A549 (cell line): ENCODE results near the gene APOBEC3B. TPM values are rescaled to one million over a fixed set of nuclear protein-coding genes. Genes with fewer than 3 reads are reported as not detected.

Source experiments
- ATAC-seq, 2 experiments: fragments of 200-7000 bp in 1 of 2; fragments of >200 bp in 1 of 2; cut with Nextera tagmentation in 1 of 2; cut with Tn5 transposase in 1 of 2; 3 replicates each; pipeline versions ENCODE4 v1.8.0 to v1.9.1; 2018 to 2020; ENCODE audit warnings: mild to moderate bottlenecking in 1 of 2, moderate library complexity in 1 of 2
- CTCF ChIA-PET: fragments of 300-600 bp; sonication (Branson Sonifier 250); formaldehyde crosslinking; extraction: SDS; loops from one replicate; lab custom pipeline; 2021; ENCODE audit warnings: antibody characterized with exemption, inconsistent platforms; lab: Yijun Ruan, JAX
- POLR2A ChIA-PET: fragments of 350-600 bp; formaldehyde crosslinking; extraction: SDS; loops from one replicate; lab custom pipeline; 2021; ENCODE audit warnings: antibody characterized with exemption, inconsistent platforms; lab: Yijun Ruan, JAX
- DNase-seq, 2 experiments: peaks; one replicate each; pipeline versions ENCODE4 v3.0.0 to v3.0.0-alpha.2; 2011 to 2016; ENCODE audit warnings: low read depth in 1 of 2, low spot score in 1 of 2
- FAIRE-seq: peaks from 2 replicates; lab custom pipeline; 2011; peaks lifted over from hg19 to GRCh38; lab: Jason Lieb, UNC
- H3K27ac ChIP-seq, 2 experiments: fragments of >200 bp; sonication (Bioruptor Twin); formaldehyde crosslinking; 3 replicates each; pipeline ENCODE4 v1.5.1; 2016 to 2017
- H3K4me1 ChIP-seq: fragments of >200 bp; sonication (Bioruptor Twin); formaldehyde crosslinking; 3 replicates; pipeline ENCODE4 v1.6.1; 2016
- H3K4me2 ChIP-seq: fragments of >200 bp; sonication (Bioruptor Twin); formaldehyde crosslinking; 3 replicates; pipeline ENCODE4 v1.6.1; 2016
- H3K4me3 ChIP-seq: fragments of >200 bp; sonication (Bioruptor Twin); formaldehyde crosslinking; 3 replicates; pipeline ENCODE4 v1.5.1; 2016
- H3K9me3 ChIP-seq: fragments of >200 bp; sonication (Bioruptor Twin); formaldehyde crosslinking; 3 replicates; pipeline ENCODE4 v1.6.1; 2016
- CBX2 ChIP-seq: fragments of 200-600 bp; sonication (generic); IDR thresholded peaks from 2 replicates; pipeline ENCODE4 v1.6.1; 2016; ENCODE audit warnings: low read depth, mild to moderate bottlenecking, borderline replicate concordance
- CEBPB ChIP-seq, 2 experiments: fragments of >200 bp in 1 of 2; sonication (Bioruptor Twin) in 1 of 2; formaldehyde crosslinking in 1 of 2; IDR thresholded peaks; 2 replicates each; pipeline ENCODE4 v1.6.1; 2012 to 2016
- EHF ChIP-seq: fragments of 250-450 bp; sonication (Bioruptor Pico); IDR thresholded peaks from 2 replicates; pipeline ENCODE4 v1.5.0; 2020; ENCODE audit warnings: mild to moderate bottlenecking
- ESRRA ChIP-seq: fragments of 150-350 bp; IDR thresholded peaks from 2 replicates; pipeline ENCODE4 v1.6.1; 2014; ENCODE audit warnings: mild to moderate bottlenecking, low read length, borderline replicate concordance
- HES2 ChIP-seq: fragments of >200 bp; sonication (Bioruptor Twin); formaldehyde crosslinking; IDR thresholded peaks from 2 replicates; pipeline ENCODE4 v1.6.1; 2016
- KDM1A ChIP-seq: fragments of 200-600 bp; sonication (generic); IDR thresholded peaks from 2 replicates; pipeline ENCODE4 v1.6.1; 2016; ENCODE audit warnings: low read depth, mild to moderate bottlenecking
- MAZ ChIP-seq: fragments of 150-350 bp; IDR thresholded peaks from 2 replicates; pipeline ENCODE4 v1.6.1; 2014; ENCODE audit warnings: antibody characterized with exemption, low read depth, low read length, borderline replicate concordance
- MYC ChIP-seq: IDR thresholded peaks from 2 replicates; pipeline ENCODE4 v1.6.1; 2012; ENCODE audit warnings: mild to moderate bottlenecking, inconsistent platforms, low read length, improper control_type of control experiment, borderline replicate concordance
- NR3C1 ChIP-seq: fragments of >200 bp; sonication (Bioruptor Twin); formaldehyde crosslinking; IDR thresholded peaks from 3 replicates; pipeline ENCODE4 v1.6.1; 2017
- PBX3 ChIP-seq: IDR thresholded peaks from 2 replicates; pipeline ENCODE4 v1.6.1; 2012
- RAD21 ChIP-seq, 2 experiments: fragments of >200 bp in 1 of 2; sonication (Bioruptor Twin) in 1 of 2; formaldehyde crosslinking in 1 of 2; IDR thresholded peaks in 1 of 2; conservative IDR thresholded peaks in 1 of 2; 2 replicates in 1 of 2; 3 replicates in 1 of 2; pipeline ENCODE4 v1.6.1; 2012 to 2018; ENCODE audit warnings: inconsistent platforms in 1 of 2
- RARB ChIP-seq: fragments of 250-450 bp; sonication (Bioruptor Pico); IDR thresholded peaks from 2 replicates; pipeline ENCODE4 v1.8.0; 2021; ENCODE audit warnings: mild to moderate bottlenecking, moderate library complexity
- RCOR1 ChIP-seq: fragments of 150-350 bp; IDR thresholded peaks from 2 replicates; pipeline ENCODE4 v1.6.1; 2014; ENCODE audit warnings: antibody characterized with exemption, low read length, low read depth
- REST ChIP-seq: fragments of 200-600 bp; sonication (generic); IDR thresholded peaks from 2 replicates; pipeline ENCODE4 v1.6.1; 2016; ENCODE audit warnings: antibody characterized with exemption, mild to moderate bottlenecking, moderate library complexity
- ZC3H11A ChIP-seq: fragments of 450-650 bp; IDR thresholded peaks from 2 replicates; pipeline ENCODE4 v1.6.1; 2014; ENCODE audit warnings: antibody characterized with exemption, mild to moderate bottlenecking
- WGBS: methylation state at CpG from one replicate; pipeline ENCODE4 v1.1.6; 2017; ENCODE audit errors: missing lambda C conversion rate; 5-methylcytosine and 5-hydroxymethylcytosine counted together
- polyA plus RNA-seq, 4 experiments: library from polyadenylated mRNA; depleted of rRNA in 3 of 4; stranded (reverse); fragments of >200 nt; fragmentation: RNase III in 1 of 4; extraction: RNeasy Plus Mini Kit Qiagen cat#74134 plus additional on column Dnase treatment in 1 of 4; gene quantifications; 2 replicates in 3 of 4; 3 replicates in 1 of 4; pipeline ENCODE4 v1.2.3, GENCODE V29; 2011 to 2017

Gene APOBEC3B
- polyA plus RNA-seq, 2 of the 4 experiments (the other 2 are of a cell fraction), result 16.7 to 19.6 TPM

- H3K9me3 ChIP-seq, result no peaks in the 10 kb centered on the region
- H3K4me2 ChIP-seq, result no peak overlapping the region
- no peak for TF ChIP-seq CEBPB (IDR thresholded peaks at IDR 0.05)
- no peak for TF ChIP-seq REST
- TF ChIP-seq MAZ, result no peak
- no peak for TF ChIP-seq PBX3
- no peak for TF ChIP-seq NR3C1
- no peak overlapping the region for H3K4me3 ChIP-seq
- ATAC-seq (no peak), DNase-seq (no peak), FAIRE-seq (no peak)
- CTCF ChIA-PET, result interaction anchor here (1.2 kb wide), 1 partner anchor 14 kb away, joined by 3 read pairs; no protein-coding TSS in a partner anchor
- 0 out of 3 replicates have a peak, but pooled peaks cover 4% of the 10 kb centered on the region for H3K4me1 ChIP-seq
- WGBS, result 51% methylated on average over 12 of the region's 15 CpGs
- POLR2A ChIA-PET, result no interaction called here
- H3K27ac ChIP-seq, result no peak overlapping the region
Observed at GRCh38 chr22:38967451-38968450, 14.4 kb upstream of the APOBEC3B start.

GRCh38 chr22:38968801-38969200 is 13.3 kb upstream of the APOBEC3B start:
- CTCF ChIA-PET, result interaction anchor here (0.6 to 1.2 kb wide), 2 partner anchors 15 to 205 kb away, joined by 3 read pairs; no protein-coding TSS in a partner anchor
- TF ChIP-seq KDM1A, result no peak
- TF ChIP-seq PBX3, result no peak
- no peak for TF ChIP-seq EHF (CRISPR knock-in tag)
- TF ChIP-seq, all 56 proteins: peak for 0
- H3K4me3 ChIP-seq, result no peak overlapping the region
- H3K4me1 ChIP-seq, result 0 out of 3 replicates have a peak, but pooled peaks cover 4% of the 10 kb centered on the region
- DNase-seq, result no peak
- 54% methylated on average over 11 of the region's 11 CpGs for WGBS
- POLR2A ChIA-PET, result no interaction called here
- no peak for ATAC-seq
- no peak overlapping the region for H3K27ac ChIP-seq
- no peak for FAIRE-seq
- no peaks in the 10 kb centered on the region for H3K9me3 ChIP-seq
- no peak overlapping the region for H3K4me2 ChIP-seq

- FAIRE-seq (no peak), DNase-seq (no peak), ATAC-seq (no peak)
- no peak overlapping the region for H3K4me2 ChIP-seq
- ChIA-PET POLR2A (no interaction called here), CTCF (interaction anchor here (0.6 to 1.6 kb wide), 5 partner anchors 30 to 202 kb away, joined by 3 to 7 read pairs (median 3); no protein-coding TSS in a partner anchor)
- no peaks in the 10 kb centered on the region for H3K9me3 ChIP-seq
- WGBS, result 36% methylated on average over 8 of the region's 8 CpGs
- no peak for TF ChIP-seq ZC3H11A
- TF ChIP-seq RCOR1, result no peak
- TF ChIP-seq ESRRA, result no peak
- TF ChIP-seq CEBPB (IDR thresholded peaks at IDR 0.05), result no peak
- TF ChIP-seq HES2, result no peak
- no peak for TF ChIP-seq MAZ
- no peak for TF ChIP-seq RARB
- TF ChIP-seq RAD21 (conservative IDR thresholded peaks at IDR 0.05 in 1 of 2, IDR thresholded peaks at IDR 0.05 in 1 of 2), result no peak
- TF ChIP-seq CBX2, result no peak
- TF ChIP-seq MYC, result no peak
- no peak overlapping the region for H3K27ac ChIP-seq
- H3K4me1 ChIP-seq, result no peaks in the 10 kb centered on the region
- no peak overlapping the region for H3K4me3 ChIP-seq
Observed at GRCh38 chr22:38970551-38970950, 11.6 kb upstream of the APOBEC3B start.
